ENCODE measurements around the gene RGL2.
"Not testable (repeated sequence)": the region's sequence is repeated elsewhere in the genome, so short reads cannot be mapped to it uniquely, and the experiment has no call there.

RGL2 gene

DNA sequence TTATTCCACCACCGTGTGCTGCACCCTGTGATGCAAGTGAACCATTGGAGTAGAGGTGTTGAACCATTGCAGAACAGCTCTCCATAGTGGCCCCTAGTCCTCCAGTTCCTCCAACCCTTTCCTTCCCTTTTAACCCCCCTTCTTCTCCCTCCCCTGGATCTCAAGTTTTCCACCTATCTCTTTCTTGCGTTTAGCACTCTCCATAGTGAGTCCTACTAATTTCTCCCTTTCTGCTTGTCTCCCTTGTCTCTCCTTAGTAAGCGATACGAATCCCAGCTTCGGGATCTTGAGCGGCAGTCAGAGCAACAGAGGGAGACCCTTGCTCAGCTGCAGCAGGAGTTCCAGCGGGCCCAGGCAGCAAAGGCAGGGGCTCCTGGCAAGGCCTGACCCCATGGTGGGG is 8.3 kb downstream of the RGL2 start:
- DNase-seq: no peak

DNA sequence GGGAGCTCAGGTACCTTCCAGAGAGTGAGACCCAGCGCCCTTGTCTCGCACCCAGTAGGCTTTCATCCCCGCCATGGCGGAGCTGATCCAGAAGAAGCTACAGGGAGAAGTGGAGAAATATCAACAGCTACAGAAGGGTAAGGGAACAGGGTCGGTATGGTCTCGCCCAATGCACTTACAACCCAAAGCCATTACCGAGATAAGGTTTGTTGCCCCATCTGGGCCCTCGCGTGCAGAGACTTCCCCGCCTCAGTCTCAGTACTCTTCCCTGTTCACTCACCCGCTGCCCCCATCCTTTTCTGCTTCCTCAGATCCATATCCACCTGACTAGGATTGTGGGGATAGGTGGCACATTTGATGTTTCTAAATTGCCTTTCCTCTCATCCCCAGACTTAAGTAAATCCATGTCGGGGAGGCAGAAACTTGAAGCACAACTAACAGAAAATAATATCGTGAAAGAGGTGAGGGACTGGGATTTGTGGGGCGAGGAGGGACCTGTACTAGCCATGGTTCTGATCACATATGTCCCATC is 8.9 kb downstream of the RGL2 start:
- no peak for DNase-seq

GRCh38 chr6:33288921-33289783 is 9.6 kb downstream of the RGL2 start, which contains the start of the genes PFDN6 and WDR46:
Gene PFDN6, plus strand, starts transcription at chr6:33289601. Its CDS starts 256 bp downstream, at chr6:33289857.
Gene WDR46, minus strand, starts transcription at chr6:33289239. Its CDS starts 69 bp downstream, at chr6:33289170.
- no peak for DNase-seq

GRCh38 chr6:33288141-33288920 is 10.4 kb downstream of the RGL2 start:
- DNase-seq: no peak

DNA sequence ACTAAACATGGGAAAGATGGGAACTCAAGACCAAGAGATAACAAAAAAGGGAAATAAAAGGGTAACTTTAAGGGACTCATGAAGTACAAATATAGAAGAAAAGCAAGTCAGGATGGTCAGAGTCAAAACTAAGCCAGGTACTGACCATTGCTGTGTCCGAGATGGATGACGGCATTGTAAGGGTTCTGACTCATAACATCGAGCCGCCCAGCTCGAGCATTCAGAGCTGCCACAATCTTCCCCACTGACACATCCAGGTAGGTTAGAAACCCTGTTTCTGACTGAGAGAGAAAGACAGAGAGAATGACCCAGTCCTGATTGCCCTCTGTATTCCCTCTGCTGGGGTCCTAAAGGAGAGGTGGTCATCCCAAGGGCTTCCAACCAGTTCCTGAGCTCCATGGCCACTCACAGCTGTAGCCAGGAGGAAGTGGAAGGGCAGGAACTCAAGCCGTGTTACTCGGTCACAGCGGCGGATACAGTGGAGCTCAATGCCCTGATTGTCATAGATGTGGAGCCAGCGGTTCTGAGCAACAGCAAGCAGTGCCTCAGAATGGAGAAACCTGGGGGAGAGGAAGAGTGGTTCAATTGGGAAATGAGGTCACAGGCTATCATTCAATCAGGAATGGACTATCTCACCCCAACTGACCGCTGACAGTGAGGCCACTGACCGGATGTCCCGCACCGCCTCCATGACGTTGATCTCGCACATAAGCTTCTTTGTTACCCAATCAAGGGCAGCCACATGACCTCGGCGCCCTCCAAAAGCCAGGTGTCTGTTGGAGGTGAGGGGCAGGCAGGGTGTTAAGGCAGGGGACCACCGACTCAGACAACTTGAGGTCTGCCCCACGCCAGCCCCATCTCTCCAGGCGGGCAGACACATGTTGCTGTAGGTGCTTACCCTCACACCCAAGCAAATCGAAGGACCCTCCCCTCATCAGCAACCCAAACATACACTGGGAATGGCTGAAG is 11.5 kb downstream of the RGL2 start:
- no peak for DNase-seq

DNA sequence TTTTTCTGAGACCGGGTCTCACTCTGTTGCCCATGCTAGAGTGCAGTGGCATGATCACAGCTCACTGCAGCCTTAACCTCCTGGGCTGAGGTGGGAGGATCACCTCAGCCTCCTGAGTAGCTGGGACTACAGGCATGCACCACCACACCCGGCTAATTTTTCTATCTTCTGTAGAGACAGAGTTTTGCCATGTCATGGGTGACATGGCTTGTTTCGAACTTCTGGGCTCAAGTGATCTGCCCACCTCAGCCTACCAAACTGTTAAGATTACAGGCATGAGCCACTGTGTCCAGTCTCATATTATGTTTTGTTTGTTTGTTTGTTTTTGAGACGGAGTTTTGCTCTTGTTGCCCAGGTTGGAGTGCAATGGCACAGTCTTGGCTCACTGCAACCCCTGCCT is 13.5 kb downstream of the RGL2 start:
- not testable (repeated sequence) for DNase-seq

GRCh38 chr6:33280539-33280938 is 18.2 kb downstream of the RGL2 start:
- DNase-seq: no peak

- no peak for DNase-seq
Measured at GRCh38 chr6:33279971-33280511, 18.7 kb downstream of the RGL2 start.

DNA sequence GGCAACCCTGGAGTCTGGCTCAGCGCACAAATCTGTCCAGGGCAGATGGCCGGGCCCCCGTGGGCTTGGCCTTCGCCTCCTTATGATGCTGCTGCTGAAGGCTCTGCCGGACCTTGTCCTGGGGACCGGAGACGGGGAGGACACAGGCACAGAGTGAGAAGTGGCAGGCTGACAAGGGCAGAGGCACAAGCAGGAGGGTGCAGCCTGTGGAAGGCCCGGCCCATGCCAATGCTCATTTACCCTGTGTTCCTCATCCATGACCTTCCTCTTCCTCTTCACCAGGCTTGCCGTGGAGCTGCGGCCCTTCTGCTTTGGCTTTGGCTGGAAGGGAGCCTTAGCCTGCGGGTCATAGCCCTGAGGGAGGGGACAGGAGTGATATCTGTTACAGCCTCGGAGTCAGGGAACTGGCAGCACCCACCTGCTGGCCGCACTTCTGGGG is 19.5 kb downstream of the RGL2 start:
- DNase-seq: no peak

DNA sequence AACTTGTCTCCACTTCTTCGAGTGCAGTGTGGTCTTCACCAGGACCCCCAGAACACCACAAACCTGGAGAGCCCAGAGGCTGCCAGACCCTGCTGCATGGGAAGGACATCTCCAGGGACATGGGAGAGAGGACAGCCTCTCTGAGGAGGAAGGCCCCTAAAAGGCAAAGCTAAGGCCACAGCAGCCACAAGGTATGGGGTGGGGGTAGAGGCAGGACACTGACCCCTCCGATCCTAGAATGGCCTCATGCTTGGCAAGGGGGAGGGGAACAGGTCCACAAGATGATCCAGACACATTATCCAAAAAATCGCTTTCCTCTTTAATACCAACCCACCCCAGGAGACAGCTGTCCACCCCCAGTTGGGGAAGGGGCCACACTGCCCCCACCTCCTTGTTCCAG is 19.9 kb downstream of the RGL2 start:
- no peak for DNase-seq

DNA sequence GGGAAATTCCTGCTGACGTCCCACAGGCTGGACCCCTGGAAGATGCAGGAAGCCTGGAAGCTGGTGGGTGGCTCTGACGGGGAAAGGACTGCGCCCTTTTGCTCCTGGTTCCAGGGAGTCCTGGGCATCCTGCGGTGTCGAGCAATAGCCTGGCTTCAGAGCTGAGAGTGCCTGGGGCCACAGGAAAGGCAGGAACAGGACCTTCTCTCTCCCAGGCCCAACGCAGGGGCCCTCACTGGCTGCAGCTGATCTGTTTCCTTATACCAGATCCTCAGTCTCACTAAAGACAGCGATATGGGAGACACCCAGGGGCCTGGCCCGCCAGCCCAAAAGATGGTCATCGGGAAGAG is 20.4 kb downstream of the RGL2 start:
- no peak for DNase-seq

- DNase-seq: no peak
Measured at GRCh38 chr6:33277663-33278391, 20.9 kb downstream of the RGL2 start.

DNA sequence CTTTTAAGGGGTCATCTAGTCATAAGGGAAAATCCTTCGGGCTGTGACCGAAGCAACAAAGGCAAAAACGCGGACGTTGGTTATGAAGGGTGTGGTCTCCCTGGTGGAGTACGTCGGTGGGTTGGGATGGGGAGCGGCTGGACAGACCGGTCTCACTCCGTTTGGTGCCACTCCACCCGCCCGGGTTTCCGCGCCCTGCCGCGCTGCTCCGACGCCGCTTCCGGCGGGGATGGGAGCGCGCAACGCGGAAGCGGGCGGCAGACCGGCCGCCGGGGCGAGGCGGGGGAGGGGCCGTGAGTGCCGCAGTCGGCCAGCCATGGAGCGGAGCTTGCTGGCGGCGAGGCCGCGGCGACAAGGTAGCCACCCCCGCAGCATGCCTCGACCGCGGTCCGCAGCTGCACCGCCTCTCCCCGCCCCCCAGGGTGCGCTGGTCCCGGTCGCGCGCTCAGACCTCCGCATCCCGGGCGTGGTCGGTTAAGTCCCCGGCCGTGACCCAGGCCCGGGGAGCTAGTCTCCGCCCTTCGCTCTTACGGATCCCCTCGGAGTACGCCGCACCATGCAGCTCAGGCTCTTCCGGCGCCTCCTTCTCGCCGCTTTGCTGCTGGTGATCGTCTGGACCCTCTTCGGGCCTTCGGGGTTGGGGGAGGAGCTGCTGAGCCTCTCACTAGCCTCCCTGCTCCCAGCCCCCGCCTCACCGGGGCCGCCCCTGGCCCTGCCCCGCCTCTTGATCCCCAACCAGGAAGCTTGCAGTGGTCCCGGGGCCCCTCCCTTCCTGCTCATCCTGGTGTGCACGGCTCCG is 21.7 kb downstream of the RGL2 start, which contains the start of gene B3GALT4:
Gene B3GALT4 (plus strand): TSS at position 260 of the 799 bp plus-strand sequence. CDS start 297 bp downstream, at position 557.
- DNase-seq: no peak

- DNase-seq: no peak
Measured at GRCh38 chr6:33276581-33276863, 22.2 kb downstream of the RGL2 start.

DNA sequence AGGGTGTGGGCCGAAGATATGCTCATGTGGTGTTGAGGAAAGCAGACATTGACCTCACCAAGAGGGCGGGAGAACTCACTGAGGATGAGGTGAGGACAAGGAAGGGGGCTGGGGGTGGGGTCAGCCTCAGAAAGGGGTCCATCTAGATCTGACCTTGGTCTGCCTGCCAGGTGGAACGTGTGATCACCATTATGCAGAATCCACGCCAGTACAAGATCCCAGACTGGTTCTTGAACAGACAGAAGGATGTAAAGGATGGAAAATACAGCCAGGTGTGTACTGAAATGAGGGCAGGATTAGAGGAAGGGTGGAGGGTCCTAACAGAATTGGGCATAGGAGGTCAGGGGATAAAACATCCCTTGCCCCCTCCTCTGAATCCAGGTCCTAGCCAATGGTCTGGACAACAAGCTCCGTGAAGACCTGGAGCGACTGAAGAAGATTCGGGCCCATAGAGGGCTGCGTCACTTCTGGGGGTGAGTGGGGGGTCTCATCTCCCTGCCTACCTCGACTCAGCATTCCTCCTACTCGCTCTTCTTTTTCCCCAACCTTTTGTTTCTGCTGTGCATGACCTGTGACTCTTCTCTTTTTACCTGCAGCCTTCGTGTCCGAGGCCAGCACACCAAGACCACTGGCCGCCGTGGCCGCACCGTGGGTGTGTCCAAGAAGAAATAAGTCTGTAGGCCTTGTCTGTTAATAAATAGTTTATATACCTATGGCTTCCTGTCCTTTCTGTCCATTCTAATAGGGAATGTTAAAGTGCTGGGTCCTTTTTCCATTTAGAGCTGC is 22.8 kb downstream of the RGL2 start:
- not testable (repeated sequence) for DNase-seq

DNA sequence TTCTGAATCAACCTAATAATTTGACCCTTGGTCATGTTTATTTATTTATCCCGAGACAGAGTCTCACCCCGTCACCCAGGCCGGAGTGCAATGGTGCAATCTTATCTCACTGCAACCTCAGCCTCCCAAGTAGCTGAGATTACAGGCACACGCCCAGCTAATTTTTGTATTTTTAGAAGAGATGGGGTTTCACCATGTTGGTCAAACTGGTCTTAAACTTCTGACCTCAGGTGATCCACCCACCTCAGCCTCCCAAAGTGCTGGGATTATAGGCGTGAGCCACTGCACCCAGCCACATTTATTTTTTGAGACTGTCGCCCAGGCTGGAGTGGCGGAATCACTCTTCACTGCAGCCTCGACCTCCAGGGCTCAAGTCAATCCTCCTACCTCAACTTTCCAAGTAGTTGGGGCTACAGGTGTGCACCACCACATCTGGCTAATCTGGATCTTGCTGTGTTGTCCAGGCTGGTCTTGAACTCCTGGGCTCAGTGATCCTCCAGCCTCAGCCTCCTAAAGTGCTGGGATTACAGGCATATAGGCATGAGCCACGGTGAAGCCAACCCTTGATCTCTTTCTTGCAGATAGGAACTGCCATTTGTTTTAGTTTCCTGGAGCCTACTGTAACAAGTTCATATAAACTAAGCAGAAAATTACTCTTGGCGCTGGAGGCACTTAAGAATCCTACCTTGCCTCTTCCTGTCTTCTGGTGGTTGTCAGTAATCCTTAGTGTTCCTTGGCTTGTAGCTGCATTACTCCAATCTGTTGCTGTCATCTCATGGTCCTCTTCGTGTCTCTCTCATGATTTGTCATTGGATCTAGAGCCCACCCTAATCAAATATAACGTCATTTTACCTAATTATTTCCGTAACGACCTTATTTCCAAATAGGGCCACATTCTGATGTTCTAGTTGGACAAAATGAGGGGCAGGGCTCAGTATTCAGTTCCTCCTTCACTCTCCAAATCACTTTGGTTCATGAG is 24.5 kb downstream of the RGL2 start:
- no peak for DNase-seq

DNA sequence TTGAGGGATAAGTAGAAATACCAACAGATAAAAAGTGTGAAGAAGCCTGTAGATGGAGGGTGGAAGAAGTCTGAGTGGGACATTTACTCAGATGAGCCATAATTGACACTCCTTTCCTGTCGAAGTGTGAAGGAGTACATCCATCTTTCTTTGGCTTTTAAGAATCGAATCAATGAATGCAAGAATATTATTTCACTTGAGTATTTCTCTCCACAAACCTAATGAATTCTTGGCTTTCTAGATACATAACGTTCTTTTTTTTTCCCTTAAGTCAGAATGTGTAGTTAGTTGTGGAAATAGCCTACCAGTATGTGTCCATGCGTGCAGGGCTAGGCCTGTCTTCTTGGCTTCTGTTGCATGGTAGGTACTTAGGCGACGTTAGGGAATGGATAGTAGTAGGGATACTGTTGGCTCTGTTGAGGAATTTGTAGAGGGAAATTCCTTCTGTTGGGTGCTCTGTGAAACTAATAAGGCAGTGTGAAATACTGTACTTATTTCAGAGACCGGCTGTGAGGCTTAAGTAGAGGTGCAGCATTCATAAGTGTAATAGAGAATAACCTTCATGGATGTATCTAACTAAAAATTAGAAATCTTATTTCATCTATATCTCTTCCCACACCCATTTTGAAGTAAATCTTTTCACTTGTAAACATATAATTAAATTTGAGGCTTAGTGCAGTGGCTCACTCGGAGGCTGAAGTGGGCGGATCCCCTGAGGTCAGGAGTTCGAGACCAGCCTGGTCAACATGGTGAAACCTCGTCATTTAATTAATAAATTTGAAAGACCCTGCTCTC is 25.4 kb downstream of the RGL2 start:
- no peak for DNase-seq

All from cortex of kidney (tissue), 1 donor.